PC-3 (cell line): Measurements from ENCODE around the gene PCYOX1L.

Source experiments
- CTCF ChIP-seq: fragments of 300-600 bp; sonication (generic); conservative IDR thresholded peaks from 2 replicates; pipeline ENCODE4 v1.5.1; 2017; ENCODE audit warnings: antibody characterized with exemption, low read depth, mild to moderate bottlenecking, low read length
- EZH2 ChIP-seq: fragments of 300-600 bp; sonication (generic); IDR thresholded peaks from one replicate; pipeline ENCODE4 v1.6.1; 2017; ENCODE audit warnings: antibody characterized with exemption, mild to moderate bottlenecking, low read length; ENCODE audit not compliant: unreplicated experiment

GRCh38 chr5:149381261-149381985, 23.6 kb downstream of the PCYOX1L start:
- TF ChIP-seq CTCF = no peak
- TF ChIP-seq EZH2 = no peak
